Measurements from ENCODE around the gene RAB19. TPM values are rescaled to one million over a fixed set of nuclear protein-coding genes. Genes with fewer than 3 reads are reported as not detected.

RAB19 gene
- total RNA-seq, 1 donor from 2014 or later, result not detected

DNA sequence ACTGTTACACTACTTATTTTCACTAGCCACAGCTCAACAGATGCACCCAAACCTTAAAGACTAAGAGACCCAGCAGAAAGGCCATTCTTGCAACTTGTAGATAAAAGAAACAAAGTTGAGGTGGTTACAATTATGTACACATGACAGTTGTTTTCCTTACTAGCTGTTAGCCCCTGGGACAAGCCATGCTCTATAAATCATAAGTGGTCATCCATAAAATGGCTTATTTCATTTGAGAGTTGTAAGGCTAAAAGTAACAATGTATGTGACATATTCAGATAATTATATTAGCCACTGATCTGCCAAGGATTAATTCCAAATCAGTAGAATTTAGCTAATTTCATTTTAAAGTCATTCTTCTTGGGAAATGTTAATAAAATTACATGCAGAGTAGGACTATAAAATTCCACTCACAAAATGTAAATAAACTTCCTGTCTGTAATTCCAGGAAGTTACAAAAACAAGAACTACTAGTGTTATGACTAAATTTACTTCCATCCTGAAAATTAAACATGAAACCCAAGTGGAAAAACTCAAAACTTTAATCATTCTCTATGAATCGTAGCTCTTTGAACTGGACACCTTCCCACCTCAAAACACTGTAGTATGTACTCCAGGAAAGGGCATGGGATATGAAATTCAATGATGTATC, 18.8 kb upstream of the RAB19 start:
- DNase-seq (ENCODE audit: low spot score), result no peak
- Mint-ChIP-seq H3K4me1 (ENCODE audit: low read depth) (peaks cover 12% of the 10 kb centered on the region), H3K27me3 (ENCODE audit: low read depth) (no peaks in the 10 kb centered on the region), H3K27ac (ENCODE audit: unreplicated experiment) (peak overlapping the region; percentile 6), H3K9me3 (ENCODE audit: low read depth) (no peaks in the 10 kb centered on the region), H3K36me3 (ENCODE audit: low read depth) (peaks cover 10% of the 10 kb centered on the region), H3K4me3 (ENCODE audit: unreplicated experiment) (no peak overlapping the region)
- TF ChIP-seq, protein P1, sequence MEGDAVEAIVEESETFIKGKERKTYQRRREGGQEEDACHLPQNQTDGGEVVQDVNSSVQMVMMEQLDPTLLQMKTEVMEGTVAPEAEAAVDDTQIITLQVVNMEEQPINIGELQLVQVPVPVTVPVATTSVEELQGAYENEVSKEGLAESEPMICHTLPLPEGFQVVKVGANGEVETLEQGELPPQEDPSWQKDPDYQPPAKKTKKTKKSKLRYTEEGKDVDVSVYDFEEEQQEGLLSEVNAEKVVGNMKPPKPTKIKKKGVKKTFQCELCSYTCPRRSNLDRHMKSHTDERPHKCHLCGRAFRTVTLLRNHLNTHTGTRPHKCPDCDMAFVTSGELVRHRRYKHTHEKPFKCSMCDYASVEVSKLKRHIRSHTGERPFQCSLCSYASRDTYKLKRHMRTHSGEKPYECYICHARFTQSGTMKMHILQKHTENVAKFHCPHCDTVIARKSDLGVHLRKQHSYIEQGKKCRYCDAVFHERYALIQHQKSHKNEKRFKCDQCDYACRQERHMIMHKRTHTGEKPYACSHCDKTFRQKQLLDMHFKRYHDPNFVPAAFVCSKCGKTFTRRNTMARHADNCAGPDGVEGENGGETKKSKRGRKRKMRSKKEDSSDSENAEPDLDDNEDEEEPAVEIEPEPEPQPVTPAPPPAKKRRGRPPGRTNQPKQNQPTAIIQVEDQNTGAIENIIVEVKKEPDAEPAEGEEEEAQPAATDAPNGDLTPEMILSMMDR (IDR thresholded peaks at IDR 0.05), result no peak

- Mint-ChIP-seq H3K4me3 (ENCODE audit: unreplicated experiment) (no peak overlapping the region), H3K27me3 (ENCODE audit: low read depth) (no peaks in the 10 kb centered on the region), H3K4me1 (ENCODE audit: low read depth) (peaks cover 12% of the 10 kb centered on the region), H3K36me3 (ENCODE audit: low read depth) (no peaks in the 10 kb centered on the region), H3K9me3 (ENCODE audit: low read depth) (no peaks in the 10 kb centered on the region), H3K27ac (ENCODE audit: unreplicated experiment) (no peak overlapping the region)
- TF ChIP-seq, protein P1 (IDR thresholded peaks at IDR 0.05), result no peak
- DNase-seq (ENCODE audit: low spot score), result no peak
Observed at GRCh38 chr7:140389445-140389844, 14.4 kb upstream of the RAB19 start.

DNA sequence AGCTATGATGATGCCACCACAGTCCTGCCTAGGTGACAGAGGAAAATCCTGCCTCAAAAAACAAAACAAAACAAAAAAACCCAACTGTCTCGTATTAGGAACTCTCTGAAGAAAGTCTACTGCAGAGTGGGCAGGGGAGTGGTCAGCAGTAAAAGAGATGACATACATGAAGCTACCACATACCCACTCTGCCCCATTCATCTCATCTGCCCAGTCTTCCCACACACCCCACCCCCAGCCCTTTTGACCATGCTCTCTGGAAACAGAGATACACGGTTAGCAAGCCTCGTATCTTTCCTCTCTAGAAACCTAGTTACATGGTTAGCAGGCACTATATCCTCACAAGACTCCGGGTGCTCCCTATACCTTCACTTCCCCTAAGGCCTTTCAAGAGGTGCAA, 13.8 kb upstream of the RAB19 start:
- Mint-ChIP-seq H3K9me3 (ENCODE audit: low read depth) (no peaks in the 10 kb centered on the region), H3K27me3 (ENCODE audit: low read depth) (no peaks in the 10 kb centered on the region), H3K4me1 (ENCODE audit: low read depth) (peaks cover 7% of the 10 kb centered on the region), H3K36me3 (ENCODE audit: low read depth) (no peaks in the 10 kb centered on the region), H3K4me3 (ENCODE audit: unreplicated experiment) (no peak overlapping the region), H3K27ac (ENCODE audit: unreplicated experiment) (no peak overlapping the region)
- TF ChIP-seq, protein P1 (IDR thresholded peaks at IDR 0.05), result no peak
- no peak for DNase-seq (ENCODE audit: low spot score)

- Mint-ChIP-seq H3K27me3 (ENCODE audit: low read depth) (no peaks in the 10 kb centered on the region), H3K9me3 (ENCODE audit: low read depth) (no peaks in the 10 kb centered on the region), H3K4me3 (ENCODE audit: unreplicated experiment) (no peak overlapping the region), H3K27ac (ENCODE audit: unreplicated experiment) (no peak overlapping the region), H3K4me1 (ENCODE audit: low read depth) (peaks cover 2% of the 10 kb centered on the region), H3K36me3 (ENCODE audit: low read depth) (no peaks in the 10 kb centered on the region)
- TF ChIP-seq, protein P1 (IDR thresholded peaks at IDR 0.05), result no peak
- no peak for DNase-seq (ENCODE audit: low spot score)
Observed at GRCh38 chr7:140390466-140391190, 13.2 kb upstream of the RAB19 start.

- no peak for DNase-seq (ENCODE audit: low spot score)
- H3K4me1 Mint-ChIP-seq (ENCODE audit: low read depth), result peaks cover 10% of the 10 kb centered on the region
- no peaks in the 10 kb centered on the region for H3K9me3 Mint-ChIP-seq (ENCODE audit: low read depth)
- TF ChIP-seq, protein P1 (IDR thresholded peaks at IDR 0.05), result no peak
- no peak overlapping the region for H3K4me3 Mint-ChIP-seq (ENCODE audit: unreplicated experiment)
- no peak overlapping the region for H3K27ac Mint-ChIP-seq (ENCODE audit: unreplicated experiment)
- no peaks in the 10 kb centered on the region for H3K36me3 Mint-ChIP-seq (ENCODE audit: low read depth)
- no peaks in the 10 kb centered on the region for H3K27me3 Mint-ChIP-seq (ENCODE audit: low read depth)
Observed at GRCh38 chr7:140391634-140392033, 12.2 kb upstream of the RAB19 start.
